ENCODE results near the gene SPDYE17. TPM values are rescaled to one million over a fixed set of nuclear protein-coding genes. Genes with fewer than 3 reads are reported as not detected.
"Not testable (repeated sequence)": the region's sequence is repeated elsewhere in the genome, so short reads cannot be mapped to it uniquely, and the experiment has no call there.

Gene SPDYE17, protein sequence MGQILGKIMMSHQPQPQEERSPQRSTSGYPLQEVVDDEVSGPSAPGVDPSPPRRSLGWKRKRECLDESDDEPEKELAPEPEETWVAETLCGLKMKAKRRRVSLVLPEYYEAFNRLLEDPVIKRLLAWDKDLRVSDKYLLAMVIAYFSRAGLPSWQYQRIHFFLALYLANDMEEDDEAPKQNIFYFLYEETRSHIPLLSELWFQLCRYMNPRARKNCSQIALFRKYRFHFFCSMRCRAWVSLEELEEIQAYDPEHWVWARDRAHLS
- not detected for total RNA-seq
- polyA plus RNA-seq: not detected

DNA sequence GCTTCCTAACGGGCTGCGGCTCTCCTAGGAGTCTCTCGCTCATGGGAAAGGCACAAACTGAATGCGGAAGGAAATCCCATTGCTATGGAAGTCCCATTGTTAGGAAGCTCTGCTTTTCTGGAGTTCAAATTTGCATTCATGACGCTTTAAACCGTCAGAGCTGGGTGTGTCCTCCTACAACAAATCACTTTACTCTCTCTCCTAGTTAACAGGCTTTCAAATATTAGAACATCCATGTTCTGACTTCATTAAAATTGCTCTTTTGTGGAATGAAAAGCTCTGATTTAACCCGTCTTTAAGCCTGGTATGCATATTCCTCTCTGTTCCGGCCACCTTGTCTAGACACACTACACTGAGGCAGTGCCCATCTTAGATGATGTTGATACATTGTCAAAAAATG lies at the start of gene SPDYE17:
SPDYE17 (minus strand) TSS at position 101 of the 400 bp plus-strand sequence. CDS start 1,791 bp downstream, outside the sequence.
- H3K4me1 ChIP-seq; H3K36me3 ChIP-seq; FAIRE-seq; H3K27me3 ChIP-seq; intact Hi-C loops (cut with DNase I); ATAC-seq; DNase-seq; H3K4me3 ChIP-seq; H3K27ac ChIP-seq; H3K9me3 ChIP-seq: not testable (repeated sequence)
- 90 to 95% methylated on average over 2 to 8 of the region's 8 CpGs for whole genome bisulfite sequencing, 2 donors

DNA sequence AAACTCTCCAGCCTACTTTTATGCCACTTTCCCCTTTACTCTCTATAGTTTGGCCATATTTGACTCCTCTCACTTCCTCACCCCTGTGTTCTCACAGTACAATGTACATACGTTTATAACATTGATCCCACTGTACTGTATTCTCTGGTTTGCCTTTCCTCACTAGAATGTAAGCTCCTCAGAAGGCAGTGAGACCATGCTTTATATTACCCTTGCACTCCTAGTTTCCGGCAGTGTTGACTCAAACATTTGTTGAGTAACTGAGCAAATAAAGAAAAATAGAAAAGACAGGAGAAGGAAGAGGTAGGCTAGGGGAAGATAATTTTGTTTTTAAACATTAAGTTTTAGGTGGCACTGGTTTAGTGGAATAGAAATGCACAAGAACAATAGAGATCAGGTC lies 48.1 kb upstream of the SPDYE17 start:
- H3K27ac ChIP-seq; H3K4me3 ChIP-seq; H3K4me1 ChIP-seq; intact Hi-C loops (cut with DNase I); H3K9me3 ChIP-seq; DNase-seq; H3K36me3 ChIP-seq; H3K27me3 ChIP-seq; FAIRE-seq: not testable (repeated sequence)
- ATAC-seq: peak in 3 of 4 donors; percentile 13 to 39 (median 37)
- WGBS, 2 donors: 57 to 63% methylated on average over 1 to 2 of the region's 2 CpGs

DNA sequence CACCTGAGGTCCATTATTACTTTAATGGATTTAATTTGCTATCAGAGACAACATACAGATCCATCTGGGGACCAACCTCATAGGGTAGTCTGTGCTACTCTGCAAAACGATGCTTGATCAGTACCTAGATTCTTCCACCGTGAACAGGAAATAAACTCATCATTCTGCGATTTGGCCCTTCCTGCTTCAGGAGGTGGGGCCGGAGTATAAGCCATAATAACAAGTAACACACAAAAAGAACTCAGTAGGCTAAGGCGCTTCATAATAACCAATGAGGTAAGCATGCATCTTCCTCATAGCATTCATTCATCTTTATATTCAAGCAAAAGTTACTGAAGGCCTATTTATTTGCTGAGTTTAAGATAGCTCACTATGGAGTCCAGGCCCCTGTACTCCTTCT lies 47.5 kb upstream of the SPDYE17 start:
- H3K4me1 ChIP-seq; H3K27ac ChIP-seq; intact Hi-C loops (cut with DNase I); H3K9me3 ChIP-seq; ATAC-seq; DNase-seq; FAIRE-seq; H3K4me3 ChIP-seq; H3K27me3 ChIP-seq; H3K36me3 ChIP-seq: not testable (repeated sequence)
- 90 to 97% methylated on average over 3 to 5 of the region's 5 CpGs for WGBS, 2 donors

DNA sequence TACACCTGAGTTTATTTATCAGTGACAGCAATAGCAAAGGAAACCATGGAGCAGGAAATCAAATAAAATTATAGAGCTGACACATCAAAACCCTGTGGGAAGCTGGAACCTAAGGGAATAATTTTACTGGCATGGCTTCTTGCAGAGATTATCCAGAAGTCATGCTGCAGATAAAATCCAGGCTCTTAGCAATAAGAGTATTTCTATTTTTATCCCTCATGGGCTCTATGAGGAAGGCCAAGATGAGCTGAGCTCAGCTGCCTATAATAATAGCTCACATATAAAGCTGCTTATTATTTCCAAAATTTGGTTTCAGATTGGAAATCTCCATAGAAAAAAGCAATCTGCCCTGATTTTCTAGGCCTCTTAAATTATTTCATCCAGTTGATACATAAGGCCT lies 47.0 kb upstream of the SPDYE17 start:
- H3K27ac ChIP-seq; DNase-seq; H3K4me3 ChIP-seq; H3K36me3 ChIP-seq; H3K4me1 ChIP-seq; H3K27me3 ChIP-seq; H3K9me3 ChIP-seq; intact Hi-C loops (cut with DNase I): not testable (repeated sequence)
- peak; percentile 32 for FAIRE-seq
- peak in 3 of 4 donors; percentile 21 to 29 (median 29) for ATAC-seq

DNA sequence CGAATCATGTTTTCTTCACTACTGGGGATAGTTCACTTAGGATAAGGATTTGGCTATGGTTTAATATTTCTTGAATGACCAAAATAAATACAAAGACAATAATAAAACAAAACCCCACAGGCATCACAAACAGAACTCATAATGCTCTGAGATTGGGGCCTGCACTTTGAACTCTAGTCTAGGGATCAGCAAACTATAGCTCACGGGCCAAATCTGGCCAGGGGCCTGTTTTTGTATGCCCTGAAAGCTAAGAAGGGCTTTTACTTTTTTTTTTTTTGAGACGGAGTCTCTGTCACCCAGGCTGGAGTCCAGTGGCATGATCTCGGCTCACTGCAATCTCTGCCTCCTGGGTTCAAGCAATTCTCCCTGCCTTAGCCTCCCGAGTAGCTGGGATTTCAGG lies 44.9 kb upstream of the SPDYE17 start:
- intact Hi-C loops (cut with DNase I); H3K27ac ChIP-seq; H3K36me3 ChIP-seq; DNase-seq; H3K4me3 ChIP-seq; ATAC-seq; FAIRE-seq; H3K9me3 ChIP-seq; H3K4me1 ChIP-seq; H3K27me3 ChIP-seq: not testable (repeated sequence)
- WGBS, 2 donors: 81 to 92% methylated on average over 4 to 5 of the region's 5 CpGs

DNA sequence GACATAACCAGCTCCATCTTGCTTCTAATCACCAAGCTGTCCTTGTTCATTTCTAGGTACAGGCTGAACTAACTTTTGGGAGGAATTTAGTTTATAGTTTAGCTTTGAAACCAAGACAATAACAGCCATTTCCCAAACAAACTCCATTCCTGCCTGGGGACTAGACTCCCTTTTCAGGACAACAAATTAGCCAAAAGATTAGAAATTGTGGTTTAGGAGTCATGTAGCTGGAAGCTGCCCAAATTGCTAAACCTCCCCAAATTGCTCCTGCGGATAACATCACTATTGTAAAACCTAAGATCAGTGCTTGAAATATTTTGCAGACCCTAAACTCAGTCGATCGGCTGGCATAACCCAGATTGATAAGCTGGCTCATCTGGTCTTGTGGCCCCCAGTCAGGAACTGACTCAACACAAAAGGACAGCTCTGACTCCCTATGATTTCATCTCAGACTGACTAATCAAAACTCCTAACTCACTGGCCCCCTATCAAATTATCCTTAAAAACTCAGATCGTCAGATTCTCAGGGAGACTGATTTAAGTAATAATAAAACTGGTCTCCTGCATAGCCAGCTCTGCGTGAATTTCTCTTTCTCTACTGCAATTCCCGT lies 42.7 kb upstream of the SPDYE17 start:
- H3K36me3 ChIP-seq; H3K27ac ChIP-seq; H3K9me3 ChIP-seq; intact Hi-C loops (cut with DNase I); DNase-seq; ATAC-seq; H3K27me3 ChIP-seq; FAIRE-seq; H3K4me1 ChIP-seq; H3K4me3 ChIP-seq: not testable (repeated sequence)
- 98 to 100% methylated on average over 3 to 5 of the region's 6 CpGs for WGBS, 2 donors

DNA sequence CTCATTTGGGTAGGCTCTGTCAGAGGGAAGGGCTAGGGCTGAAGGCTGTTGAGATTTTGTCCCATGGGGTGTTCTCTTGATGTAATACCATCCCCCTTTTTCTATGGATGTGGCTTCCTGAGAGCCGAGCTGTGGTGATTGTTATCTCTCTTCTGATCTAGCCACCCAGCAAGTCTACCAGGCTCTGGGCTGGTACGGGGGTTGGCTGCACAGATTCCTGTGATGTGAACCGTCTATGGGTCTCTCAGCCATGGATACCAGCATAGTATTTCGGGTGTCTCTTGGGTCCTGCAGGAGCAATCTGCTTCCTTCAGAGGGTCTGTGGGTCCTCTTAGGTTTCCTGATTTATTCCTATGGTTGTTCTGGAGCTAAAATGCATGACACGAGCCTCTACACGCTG lies 38.9 kb upstream of the SPDYE17 start:
- intact Hi-C loops (cut with DNase I); DNase-seq; H3K4me3 ChIP-seq; ATAC-seq; H3K36me3 ChIP-seq; H3K9me3 ChIP-seq; H3K27ac ChIP-seq; H3K27me3 ChIP-seq; FAIRE-seq; H3K4me1 ChIP-seq: not testable (repeated sequence)
- 97 to 98% methylated on average over 5 to 6 of the region's 6 CpGs for WGBS, 2 donors

DNA sequence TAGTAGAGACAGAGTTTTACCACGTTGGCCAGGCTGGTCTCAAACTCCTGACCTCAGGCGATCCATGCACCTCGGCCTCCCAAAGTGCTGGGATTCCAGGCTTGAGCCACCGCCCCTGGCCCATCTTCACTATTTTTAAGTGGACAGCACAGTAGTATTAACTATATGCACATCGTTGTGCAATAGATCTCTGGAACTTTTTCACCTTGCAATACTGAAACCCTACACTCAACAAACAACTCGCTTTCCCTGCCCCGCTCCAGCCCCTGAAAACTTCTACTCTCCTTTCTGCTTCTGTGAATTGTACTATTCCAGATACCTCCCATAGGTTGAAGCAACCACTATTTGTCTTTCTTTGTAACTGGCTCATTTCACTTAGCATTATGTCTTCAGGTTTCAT lies 33.7 kb upstream of the SPDYE17 start:
- DNase-seq; H3K4me3 ChIP-seq; H3K9me3 ChIP-seq; H3K27me3 ChIP-seq; H3K4me1 ChIP-seq; H3K27ac ChIP-seq; H3K36me3 ChIP-seq; FAIRE-seq; ATAC-seq; intact Hi-C loops (cut with DNase I): not testable (repeated sequence)
- WGBS, 2 donors: 83 to 90% methylated on average over 7 of the region's 7 CpGs

DNA sequence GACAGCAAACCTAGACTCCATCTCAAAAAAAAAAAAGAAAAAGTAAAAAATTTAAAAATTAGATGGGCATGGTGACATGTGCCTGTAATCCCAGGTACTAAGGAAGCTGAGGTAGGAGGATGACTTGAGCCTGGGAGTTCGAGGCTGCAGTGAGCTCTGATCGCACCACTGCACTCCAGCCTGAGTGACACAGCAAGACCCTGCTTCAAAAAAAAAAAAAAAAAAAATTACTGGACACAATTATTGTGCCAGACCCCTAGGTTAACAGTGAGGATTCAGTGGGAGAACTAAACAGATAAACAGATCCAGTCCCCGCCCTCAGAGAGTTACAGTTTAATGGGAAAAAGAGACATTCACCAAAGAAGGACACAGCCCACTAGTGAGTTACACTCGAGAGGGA lies 31.6 kb upstream of the SPDYE17 start:
- DNase-seq; H3K36me3 ChIP-seq; ATAC-seq; H3K27ac ChIP-seq; H3K4me3 ChIP-seq; intact Hi-C loops (cut with DNase I); H3K9me3 ChIP-seq; H3K27me3 ChIP-seq; FAIRE-seq; H3K4me1 ChIP-seq: not testable (repeated sequence)
- whole genome bisulfite sequencing, 2 donors: 97 to 98% methylated on average over 3 of the region's 4 CpGs

DNA sequence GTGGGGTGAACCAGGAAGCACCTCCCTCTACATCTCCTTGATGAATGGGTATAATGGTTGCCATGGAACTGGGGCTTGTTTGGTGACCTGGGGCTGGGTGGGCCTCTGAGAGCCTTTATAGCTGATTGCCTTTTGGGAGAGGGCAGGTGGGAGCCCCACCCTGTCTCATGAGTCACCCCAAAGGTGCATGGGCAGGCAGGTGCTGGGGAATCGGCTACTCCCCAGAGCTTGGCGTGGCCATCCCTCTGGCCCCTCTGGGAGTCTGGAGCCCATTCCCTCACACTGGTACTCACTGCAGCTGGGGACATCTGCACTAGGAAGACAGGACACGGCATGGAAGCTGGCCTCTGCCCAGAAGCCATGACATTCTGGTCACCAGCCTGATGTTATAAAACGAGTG lies 30.4 kb upstream of the SPDYE17 start, which contains the start of gene SPDYE18:
SPDYE18 (minus strand) TSS at position 2 of the 400 bp plus-strand sequence. CDS start 2,046 bp downstream, outside the sequence.
- DNase-seq; H3K27me3 ChIP-seq; H3K4me3 ChIP-seq; ATAC-seq; intact Hi-C loops (cut with DNase I); H3K4me1 ChIP-seq; H3K36me3 ChIP-seq; H3K9me3 ChIP-seq; FAIRE-seq; H3K27ac ChIP-seq: not testable (repeated sequence)
- 99 to 100% methylated on average over 4 of the region's 4 CpGs for WGBS, 2 donors

DNA sequence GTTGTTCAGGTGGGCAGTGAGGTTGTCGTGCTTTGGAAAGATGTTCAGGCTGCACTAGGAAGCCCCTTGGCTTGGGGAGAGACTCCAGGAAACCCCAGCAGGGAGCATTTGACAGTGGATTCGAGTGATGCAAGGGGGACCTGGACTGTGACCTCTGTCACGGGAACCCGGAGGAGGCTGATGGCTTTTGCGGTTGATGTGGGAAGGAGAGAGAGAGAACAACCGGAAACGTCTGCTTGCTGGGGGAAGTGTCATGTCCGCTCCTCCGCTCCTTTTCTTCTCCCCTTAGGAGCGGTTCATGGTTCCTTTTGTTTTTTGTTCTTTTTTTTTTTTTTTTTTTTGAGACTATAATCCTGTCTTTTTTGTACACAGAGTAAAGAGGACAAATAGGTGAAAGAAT lies 5.8 kb downstream of the SPDYE17 start:
- H3K36me3 ChIP-seq; DNase-seq; H3K4me1 ChIP-seq; H3K27me3 ChIP-seq; FAIRE-seq; ATAC-seq; H3K4me3 ChIP-seq; intact Hi-C loops (cut with DNase I); H3K27ac ChIP-seq; H3K9me3 ChIP-seq: not testable (repeated sequence)
- WGBS, 2 donors: 97 to 99% methylated on average over 7 of the region's 10 CpGs

DNA sequence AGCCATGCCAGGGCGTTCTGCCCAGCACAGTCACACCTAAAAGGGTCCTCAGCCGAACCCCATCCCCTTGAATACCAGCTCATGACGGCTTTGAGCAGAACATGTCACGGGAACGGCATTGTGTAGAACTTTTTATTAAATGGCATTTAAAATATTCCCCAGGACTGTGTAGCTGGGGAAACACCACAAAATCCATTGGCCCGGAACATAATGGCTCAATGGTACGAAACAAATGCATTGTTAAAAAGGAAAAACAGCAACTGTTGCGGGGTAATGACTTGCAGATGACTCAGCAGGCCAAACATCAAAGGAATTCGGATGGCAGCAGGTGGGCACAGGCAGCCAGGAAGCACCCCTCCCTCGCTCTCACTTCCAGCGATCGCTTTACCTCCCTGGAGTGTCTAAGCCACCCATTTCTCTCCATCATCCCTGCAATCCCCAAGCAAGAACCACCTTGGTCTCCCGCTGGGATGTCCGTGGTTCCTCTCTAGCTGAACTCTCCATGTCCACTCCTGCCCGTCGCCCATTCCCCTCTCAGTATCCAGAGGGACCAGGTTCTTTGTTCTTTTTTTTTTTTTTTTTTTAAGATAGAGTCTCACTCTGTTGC lies 22.0 kb downstream of the SPDYE17 start:
- H3K4me3 ChIP-seq; FAIRE-seq; H3K4me1 ChIP-seq; H3K36me3 ChIP-seq; H3K9me3 ChIP-seq; H3K27ac ChIP-seq; DNase-seq; intact Hi-C loops (cut with DNase I); H3K27me3 ChIP-seq: not testable (repeated sequence)
- peak in 2 of 4 donors; percentile 21 to 31 for ATAC-seq
- WGBS, 2 donors: 90 to 95% methylated on average over 8 to 11 of the region's 16 CpGs
